Retina (tissue), 1 donor: Measurements from ENCODE around the gene DOK4.
"Not testable (repeated sequence)": the region's sequence is repeated elsewhere in the genome, so short reads cannot be mapped to it uniquely, and the experiment has no call there.

Experiments
- DNase-seq: peaks from one replicate; pipeline ENCODE4 v3.0.0-alpha.2; 2016

DOK4 gene

DNA sequence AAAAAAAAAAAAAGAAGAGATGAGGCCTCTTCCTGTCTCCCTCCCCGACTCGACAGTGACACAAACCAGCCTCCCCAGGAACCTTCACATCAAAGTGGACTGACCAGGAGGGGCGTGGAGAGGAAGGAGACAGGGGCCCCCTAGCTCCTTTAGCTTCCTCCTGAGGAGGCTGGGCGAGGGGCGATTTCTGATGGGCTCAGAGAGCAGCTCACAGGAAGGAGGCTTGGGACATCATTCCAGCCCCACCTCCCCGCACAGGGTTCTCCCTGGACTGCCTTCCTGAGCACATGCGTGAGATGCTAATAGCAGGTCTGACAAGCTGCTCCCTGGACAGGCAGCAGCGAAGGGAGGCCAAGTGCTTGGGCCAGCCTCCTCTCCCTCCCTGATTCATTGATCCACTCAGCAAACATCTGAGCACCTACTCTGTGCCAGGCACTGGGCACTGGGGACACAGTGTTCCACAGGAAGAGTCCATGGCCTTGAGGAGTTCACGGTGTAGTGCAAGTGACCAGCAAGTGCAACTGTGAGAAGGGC lies 14.4 kb upstream of the DOK4 start:
- DNase-seq, result no peak

DNA sequence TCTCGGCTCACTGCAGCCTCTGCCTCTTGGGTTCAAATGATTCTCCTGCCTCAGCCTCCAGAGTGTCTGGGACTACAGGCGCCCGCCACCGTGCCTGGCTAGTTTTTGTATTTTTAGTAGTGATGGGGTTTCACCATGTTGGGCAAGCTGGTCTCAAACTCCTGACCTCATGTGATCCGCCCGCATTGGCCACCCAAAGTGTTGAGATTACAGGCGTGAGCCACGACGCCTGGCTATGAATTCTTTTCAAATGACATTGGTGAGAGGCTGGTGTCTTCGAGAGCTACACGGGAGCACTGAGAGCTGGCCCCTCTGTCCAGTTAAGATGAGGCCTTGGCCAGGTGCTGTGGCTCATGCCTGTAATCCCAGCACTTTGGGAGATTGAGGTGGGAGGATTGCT lies 13.6 kb upstream of the DOK4 start:
- DNase-seq, result not testable (repeated sequence)

DNA sequence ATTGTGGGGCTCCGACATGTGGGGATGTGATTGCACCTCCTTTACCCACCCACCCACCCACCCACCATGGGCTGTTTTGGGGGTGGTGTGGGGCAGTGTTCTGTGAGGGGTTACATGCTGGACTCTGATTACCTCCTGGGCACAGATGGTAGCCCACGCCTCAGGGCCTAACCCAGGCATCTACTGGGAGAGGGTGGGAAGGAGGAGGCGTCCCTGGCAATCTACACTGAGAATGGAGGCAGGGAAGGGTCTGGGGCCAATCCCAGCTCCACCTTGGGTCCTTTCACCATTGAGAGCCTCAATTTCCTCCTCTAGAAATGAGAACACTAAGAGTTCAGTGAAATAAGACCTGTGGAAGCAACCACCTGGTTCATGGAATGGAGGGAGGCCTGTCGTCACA lies 11.7 kb upstream of the DOK4 start:
- no peak for DNase-seq

DNA sequence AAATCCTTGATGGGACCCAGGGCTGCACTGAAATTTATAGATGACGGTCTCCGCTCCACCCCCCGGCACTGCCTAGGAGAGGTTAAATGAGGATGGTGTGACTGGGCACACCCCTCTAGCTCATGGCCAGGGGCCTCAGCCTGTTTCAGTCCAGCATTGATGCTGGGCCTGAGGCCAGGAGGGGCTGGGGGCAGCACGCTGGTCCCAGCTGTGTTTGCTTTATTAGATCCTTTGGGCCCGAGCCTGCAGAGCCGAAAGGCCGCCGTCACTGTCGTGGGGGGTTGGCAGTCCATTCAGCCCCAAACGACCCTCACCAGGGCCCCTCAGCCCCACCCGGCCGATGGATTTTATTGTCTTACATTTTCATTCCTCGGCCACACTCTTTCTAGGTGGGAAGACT lies 10.8 kb upstream of the DOK4 start:
- no peak for DNase-seq

DNA sequence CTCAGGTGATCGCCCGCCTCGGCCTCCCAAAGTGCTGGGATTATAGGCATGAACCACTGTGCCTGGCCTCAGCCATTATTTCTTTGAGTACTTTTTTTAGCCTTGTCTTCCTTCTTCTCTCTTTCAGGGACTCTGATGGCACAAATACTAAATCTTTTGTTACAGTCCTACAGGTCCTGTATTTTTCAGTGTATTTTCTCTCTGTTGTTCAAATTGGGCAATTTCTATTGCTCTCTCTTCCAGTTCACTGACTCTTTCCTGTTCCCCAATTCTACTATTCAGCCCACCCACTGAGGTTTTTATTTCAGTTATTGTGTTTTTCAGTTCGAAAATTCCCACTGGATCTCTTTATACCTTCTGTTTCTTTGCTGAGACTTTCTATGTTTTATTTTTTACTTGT lies 7.5 kb upstream of the DOK4 start:
- no peak for DNase-seq

DNA sequence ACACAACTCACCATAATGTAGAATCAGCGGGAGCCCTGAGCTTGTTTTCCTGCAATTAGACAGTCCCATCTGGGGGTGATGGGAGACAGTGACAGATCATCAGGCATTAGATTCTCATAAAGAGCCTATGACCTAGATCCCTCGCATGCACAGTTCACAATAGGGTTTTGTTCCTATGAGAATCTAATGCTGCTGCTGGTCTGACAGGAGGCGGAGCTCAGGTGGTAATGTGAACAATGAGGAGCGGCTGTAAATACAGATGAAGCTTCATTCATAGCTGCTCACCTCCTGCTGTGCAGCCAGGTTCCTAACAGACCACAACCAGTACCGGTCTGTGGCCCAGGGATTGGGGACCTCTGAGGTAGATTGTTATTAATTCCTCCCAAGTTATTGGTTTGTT lies 2.9 kb upstream of the DOK4 start:
- no peak for DNase-seq

DNA sequence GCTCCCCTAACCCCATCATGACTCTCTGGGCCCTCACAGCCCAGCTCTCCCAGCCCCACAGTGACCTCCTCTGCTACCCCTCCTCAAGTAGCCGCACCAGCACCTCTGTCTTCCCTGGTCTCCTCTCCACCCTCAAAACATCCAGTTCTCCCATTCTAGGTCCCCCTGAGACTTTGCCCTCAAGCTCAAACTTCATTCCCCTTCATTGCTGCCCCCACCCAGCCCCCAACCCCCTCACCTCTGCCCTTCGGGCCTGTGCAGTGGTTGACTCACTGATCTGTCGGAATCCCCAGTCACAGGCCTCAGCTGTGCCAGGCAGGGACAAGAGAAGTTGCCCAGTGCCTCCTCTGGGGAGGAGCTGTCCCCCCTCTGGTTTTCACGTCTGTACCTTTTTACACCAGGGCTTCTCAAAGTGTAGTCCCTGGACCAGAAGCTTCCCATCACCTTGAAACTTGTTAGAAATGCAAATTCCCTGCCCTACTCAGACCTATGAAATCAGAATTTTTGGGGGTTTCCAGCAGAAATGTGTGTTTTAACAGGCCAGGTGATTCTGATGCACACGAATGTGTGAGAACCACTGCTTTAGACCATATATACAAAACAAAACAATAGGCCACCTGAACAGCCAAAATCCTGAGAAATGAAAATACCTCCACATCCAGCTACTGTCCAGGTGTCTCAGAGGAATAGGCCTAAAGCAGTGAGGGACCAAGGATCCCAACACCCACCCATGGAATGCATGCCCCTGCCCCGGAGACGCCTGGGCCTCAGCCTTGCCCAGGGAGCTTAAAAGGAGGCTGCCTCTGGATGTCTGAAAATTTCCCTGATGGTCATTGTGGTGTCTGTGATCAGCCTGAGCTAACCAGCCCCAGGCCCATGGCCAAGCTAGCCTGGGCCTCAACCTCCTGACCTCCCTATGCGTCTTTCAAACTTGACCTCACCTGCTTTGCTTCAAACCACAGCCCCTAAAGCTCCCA lies 853 bp upstream of the DOK4 start:
- DNase-seq, result no peak

DNA sequence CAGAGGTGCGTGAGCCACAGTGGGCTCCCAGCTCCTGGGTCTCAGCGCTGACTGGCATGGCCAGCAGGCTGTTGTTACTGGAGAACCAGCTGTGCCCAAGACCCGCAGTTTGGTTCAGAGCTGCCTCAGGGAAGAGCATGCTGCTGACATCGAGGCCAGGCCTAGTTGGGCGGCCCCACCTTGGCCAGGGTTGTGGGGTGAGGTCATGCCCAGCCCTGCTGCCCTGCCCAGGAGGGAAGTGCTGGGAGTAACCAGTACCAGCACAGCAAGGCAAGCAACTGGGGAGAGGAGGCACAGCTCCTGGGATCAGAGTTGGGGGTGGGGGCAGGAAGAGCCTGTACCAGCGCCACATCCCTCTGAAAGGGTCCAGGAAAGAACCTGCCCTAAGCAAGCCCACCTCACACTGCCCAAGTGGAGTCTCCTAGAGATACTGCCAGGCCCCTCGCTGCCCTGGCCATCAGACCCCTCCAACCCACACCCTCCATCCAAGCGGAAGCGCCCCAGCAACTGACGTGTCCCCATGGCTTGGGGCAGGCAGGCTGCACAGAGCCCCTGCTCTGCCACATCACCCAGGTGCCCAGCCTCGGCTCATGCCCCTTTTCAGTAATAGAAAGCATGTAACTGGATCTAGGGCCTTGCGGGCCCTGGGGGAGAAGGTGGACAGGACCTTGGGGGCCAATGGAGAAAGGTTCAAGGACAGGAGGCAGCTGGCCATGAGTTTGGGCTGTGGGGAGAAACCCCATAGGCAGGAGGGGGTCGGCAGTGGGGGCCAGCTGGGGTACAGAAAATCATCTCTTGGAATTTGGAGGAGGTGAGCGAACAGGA lies 990 bp downstream of the DOK4 start:
- DNase-seq, result no peak

DNA sequence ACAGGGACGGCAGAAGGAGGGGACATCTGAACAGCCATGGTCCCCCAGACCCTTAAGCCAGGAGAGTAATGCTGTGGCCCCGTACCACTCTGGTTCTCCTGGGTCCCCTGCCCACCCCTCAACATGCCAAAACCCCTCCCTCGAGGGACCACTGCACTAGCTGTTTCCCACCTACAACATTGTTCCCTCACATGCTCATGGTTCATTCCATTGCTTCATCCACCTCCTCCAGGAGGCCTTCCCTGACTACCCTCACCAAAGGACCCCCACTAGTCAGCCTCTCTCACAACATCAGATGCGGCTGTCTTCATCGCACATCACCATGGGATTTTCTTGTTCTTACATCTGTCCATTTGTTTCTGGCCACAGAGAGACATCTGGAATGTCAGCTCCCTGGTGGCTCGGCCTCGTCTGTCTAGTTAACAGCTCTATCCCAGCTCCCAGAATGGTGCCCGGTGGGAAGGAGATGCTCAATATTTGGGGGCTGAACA lies 1.7 kb downstream of the DOK4 start:
- DNase-seq, result no peak

DNA sequence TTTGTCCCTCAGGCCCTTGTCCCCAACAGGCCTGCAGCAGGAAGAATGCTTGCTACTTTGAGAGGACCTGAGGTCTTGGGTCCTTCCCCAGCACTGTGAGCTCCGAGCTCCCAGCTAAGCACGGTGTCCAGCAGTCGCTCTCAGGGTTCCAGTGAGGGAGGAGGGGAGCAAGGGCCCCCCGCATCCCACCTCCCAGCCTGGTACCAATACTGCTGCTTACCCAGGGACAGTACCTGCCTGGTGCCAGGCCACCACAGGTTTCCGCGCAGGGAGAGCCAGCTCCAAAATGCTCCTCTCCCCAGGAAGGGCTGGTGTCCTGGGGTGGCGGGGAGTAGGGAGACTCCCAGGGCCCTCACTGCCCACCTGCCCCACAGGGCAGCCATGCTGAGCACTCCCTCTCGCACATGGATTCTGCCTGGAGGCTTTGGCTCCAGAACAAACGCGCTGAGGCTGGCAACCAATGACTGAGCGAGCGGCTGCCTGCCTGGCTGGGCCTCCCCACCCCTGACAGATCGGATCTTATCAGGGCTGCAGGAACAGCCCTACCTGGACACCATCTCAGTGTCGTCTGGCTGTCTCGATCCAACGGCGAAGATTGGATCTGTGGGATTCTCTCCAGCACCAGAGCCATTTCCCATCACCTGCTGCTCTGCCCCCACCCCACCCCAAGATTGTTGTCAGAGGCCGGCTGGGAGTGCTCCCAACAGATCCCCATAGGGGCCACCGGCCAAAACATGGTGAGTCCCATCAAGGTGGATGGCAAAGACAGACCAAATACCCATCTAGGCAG lies 2.4 kb downstream of the DOK4 start:
- no peak for DNase-seq

DNA sequence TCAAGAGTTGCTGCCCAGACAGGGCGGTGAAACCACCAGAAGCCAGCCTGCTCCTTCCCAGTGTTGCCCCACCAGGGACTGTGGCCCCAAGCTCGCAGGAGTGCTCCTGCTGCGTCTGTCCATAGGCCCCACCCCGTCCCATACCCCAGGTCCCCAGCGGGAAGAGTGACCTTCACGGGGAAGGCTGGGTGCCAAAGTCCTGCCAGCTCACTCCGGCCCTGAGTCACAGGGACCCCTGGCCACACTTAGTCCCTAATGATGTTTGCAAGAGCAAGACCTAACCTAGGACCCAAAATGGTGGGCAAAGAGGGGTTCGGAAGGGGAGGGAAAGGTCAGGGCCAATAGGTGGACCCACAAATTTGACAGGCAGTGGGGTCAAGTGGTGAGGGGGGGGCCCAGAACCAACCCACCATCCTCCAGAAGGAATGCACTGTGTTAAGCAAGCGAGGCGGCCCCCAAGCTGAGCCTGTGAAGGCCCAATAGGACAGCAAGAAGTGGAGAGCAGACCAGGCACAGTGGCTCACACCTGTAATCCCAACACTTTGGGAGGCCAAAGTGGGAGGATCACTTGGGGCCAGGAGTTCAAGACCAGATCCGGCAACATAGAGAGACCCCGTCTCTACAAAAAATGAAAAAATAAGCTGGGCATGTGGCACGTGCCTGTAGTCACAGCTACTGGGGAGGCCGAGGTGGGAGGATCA lies 3.3 kb downstream of the DOK4 start:
- DNase-seq, result no peak

DNA sequence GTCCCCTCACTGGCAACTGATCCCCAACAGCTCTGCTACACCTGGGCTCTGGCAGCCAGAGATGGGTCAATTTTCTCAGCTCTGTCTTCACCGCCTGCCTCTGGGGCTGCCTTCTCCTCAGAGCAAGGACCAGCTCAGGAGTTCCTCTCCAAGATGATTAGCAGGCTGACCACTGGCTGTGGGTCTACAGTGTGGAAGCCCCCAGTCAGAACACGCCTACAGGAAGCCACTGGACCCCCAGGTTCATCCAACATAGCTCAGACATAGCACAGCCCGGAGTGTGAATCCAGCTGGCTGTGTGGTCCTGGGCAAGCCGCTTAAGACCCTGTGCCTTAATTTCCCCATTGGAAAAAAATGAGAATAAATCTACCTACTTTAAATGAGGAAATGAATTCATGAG lies 4.9 kb downstream of the DOK4 start:
- DNase-seq, result no peak

DNA sequence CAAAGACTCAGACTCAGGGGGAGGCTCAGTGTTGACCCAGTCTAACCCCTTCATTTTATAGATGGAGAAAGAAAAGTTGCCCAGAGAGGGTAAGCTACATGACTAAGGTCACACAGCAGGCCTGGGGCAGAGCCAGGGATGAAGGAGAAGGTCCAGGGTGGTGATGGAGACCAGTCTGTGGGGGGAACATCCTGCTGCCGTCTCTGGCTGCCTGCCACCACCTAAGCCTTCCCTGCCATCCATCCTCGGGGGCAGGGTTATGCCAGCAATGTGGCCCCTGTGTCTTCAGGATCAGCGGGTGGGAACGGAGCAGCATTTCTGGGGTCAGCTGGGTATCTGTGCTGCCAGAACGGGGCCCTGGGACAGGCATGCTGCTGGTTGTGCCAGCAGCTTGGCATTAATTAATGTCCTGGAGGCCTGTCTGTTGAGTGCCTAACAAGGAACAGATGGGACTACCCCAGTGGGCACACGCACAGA lies 5.5 kb downstream of the DOK4 start:
- no peak for DNase-seq

DNA sequence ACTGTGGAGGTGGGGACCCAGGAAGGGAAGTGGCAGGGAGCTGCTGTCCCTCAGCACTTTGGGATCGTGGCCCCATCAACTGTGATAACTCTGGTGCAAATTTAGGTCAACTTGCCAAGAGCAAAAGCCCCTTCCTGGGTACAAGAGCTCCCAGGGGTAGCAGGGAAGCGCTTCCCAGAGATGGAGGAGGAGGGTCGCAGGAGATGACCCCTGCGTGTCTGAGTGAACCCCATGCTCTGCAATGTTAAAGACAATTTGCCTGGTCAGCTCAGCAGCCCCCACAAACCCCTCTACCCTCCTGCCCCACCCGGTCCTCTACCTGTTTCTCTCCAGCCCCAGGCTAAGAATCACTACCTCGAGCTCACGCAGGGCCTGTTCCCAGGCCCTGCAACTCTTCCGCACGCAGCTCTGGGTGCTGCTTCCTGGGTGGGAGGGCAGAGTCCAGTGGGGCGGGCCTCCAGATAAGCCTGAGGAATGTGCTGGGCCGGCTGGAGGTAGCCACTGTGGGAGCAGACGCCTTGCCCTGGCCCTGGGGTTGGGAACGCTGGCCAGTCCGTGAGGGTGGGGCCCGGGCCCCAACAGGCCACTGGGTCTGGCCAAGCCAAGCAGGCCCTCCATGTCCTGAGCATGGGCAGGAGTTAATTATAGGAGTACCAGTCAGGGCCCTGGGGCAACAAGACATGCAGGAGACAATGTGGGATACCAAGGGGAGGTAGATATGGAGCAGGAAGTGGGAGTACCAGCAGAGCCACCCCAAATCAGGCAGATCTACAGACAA lies 6.1 kb downstream of the DOK4 start:
- no peak for DNase-seq

DNA sequence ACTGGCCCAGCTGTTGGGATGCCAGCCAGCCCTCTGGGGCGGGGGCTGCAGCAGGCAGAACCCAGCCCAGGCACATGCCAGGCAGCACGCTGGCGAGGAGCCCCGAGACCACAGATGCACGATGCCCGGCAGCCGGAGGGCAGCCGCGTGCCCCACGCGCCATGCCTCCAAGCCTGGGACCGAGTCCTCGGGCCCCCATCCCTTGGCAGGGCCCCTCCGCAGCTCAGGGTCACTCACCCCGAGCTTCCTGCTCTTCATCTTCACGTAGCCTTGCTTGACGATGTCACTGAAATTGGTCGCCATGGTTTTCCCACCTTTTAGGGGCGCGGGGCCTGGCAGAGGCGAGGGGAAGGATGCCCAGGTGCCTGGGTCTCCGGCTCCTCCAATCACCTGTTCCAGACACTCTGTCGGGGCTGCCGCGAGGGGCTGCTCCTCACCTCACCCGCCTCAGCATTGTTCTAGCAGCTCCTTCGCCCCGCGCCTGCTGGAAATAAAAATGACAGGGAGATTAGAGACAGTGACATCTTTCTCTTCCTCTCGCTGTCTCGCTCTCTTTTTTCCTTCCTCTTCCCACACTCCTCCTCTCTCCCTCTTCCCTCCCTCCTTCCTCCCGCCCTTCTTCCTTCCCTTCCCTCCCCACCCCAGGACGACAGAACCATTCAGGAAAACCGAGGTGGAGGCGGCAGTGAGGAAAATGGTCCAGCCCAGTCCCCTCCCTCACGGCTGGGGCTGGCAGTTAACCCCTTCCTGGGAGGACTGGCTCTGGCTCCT lies 6.9 kb downstream of the DOK4 start:
- peak; percentile 67 for DNase-seq

DNA sequence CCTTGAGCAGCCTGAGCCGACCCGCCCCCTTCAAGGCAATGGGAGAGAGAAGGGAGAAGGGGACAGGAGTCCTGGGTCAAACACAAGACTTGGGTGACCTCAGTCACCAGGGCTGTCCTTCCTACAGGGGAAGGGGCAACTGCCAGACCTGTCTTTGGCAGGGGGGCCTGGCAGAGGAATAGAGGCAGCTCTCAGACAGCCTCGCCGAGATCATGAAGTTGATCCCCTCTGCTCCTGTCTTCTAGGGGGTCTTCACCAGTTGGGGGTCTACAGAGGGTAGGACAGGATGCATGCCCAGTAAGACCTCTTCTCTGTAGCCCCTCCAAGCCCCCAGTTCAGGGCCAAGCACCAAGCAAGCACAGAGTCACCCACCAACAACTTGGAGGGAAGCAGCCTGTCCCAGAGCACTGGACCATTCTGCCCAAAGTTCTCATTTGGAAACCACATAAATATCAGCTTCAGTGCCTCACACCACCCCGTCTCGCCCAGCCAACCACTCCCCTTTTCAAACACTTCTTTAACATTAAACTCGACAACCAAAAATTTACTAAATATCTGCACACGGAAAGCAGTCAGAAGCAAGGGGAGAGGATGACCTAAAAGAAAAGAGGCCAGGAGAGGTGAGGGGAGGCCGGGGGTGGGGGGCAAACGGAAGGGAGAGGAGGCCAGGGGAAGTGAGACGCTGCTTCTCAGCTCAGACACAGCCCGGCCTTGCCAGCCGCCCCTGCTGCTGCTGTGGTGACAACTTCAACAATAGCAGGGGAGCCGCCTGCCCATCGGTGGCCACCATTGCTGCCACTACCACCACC lies 7.7 kb downstream of the DOK4 start:
- no peak for DNase-seq

DNA sequence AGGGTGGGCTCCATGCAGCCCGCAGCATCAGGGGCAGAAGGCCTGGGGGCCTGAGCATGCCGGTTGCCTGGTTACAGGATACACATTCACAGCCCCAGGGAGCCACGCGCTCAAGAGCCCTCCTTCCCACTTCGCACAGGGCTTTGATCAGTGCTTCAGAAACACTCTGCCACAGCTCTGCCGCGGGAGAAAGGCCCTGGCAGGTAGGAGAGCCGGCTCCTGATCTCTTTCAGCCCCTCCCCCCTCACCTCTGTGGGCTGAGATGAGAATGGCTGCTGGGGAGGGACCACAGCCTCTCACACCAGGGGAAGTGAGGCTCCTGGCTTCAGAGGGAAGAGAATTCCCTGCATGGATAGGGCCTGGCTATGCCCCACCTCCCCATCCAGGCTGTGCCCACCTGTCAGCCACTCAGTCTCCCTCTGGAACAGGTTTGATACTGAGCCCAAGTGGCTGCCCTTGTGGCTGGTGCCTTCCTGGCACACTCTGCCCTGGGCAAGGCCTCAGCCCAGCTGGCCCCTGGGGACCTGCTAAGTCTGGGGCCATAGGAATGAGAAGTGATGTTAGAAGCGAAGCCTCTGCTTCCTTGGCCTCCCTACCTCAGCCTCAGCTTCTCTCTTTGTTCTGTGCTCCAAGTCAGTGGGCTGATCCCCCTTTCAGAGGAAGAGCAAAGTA lies 8.6 kb downstream of the DOK4 start:
- DNase-seq, result peak; percentile 61

DNA sequence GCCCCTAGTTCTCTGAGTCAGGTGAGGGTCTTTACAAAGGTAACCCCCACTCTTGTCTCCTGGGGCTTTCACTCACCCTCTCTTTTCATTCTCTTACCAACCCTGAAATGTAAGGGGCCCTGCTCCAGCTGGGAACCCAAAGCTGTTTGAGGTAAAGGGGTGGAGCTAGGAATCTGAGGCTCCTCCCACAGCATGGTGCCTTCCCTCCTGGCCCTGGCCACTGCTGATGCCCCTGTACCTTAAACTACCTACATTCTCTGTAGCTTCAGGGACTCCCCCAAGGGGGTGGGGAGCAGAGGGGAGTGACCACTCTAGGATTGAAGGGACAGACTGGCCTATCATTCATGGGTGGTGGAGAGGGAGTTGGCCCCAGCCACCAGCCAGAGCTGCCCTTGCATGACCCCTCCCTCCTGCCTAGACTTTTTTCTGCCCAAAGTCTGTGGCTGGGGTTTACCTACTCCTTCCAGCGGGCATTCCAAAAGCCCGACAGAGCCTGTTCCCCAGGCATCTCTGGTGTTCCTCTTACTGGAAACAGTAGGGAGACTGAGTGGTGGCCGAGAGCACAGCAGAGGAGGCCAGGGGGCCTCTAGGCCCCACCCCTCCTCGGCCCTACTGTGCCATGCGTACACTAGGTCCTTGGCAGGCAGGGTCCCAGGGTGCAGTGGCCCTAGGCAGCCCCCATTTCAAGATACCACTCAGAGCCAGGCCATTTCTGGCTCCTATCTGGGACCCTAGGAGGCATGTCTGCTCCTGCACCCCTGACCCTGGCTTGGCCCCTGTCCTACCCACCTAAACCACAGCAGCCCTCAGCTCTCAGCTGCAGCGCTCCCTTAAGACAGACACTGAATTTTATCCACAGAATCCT lies 9.5 kb downstream of the DOK4 start:
- no peak for DNase-seq
